ENCODE results near the gene GJB2.
"Not testable (repeated sequence)": the region's sequence is repeated elsewhere in the genome, so short reads cannot be mapped to it uniquely, and the experiment has no call there.

Gene GJB2

GRCh38 chr13:20161275-20161950, 31.3 kb downstream of the GJB2 start:
- DNase-seq, result peak; percentile 73

DNA sequence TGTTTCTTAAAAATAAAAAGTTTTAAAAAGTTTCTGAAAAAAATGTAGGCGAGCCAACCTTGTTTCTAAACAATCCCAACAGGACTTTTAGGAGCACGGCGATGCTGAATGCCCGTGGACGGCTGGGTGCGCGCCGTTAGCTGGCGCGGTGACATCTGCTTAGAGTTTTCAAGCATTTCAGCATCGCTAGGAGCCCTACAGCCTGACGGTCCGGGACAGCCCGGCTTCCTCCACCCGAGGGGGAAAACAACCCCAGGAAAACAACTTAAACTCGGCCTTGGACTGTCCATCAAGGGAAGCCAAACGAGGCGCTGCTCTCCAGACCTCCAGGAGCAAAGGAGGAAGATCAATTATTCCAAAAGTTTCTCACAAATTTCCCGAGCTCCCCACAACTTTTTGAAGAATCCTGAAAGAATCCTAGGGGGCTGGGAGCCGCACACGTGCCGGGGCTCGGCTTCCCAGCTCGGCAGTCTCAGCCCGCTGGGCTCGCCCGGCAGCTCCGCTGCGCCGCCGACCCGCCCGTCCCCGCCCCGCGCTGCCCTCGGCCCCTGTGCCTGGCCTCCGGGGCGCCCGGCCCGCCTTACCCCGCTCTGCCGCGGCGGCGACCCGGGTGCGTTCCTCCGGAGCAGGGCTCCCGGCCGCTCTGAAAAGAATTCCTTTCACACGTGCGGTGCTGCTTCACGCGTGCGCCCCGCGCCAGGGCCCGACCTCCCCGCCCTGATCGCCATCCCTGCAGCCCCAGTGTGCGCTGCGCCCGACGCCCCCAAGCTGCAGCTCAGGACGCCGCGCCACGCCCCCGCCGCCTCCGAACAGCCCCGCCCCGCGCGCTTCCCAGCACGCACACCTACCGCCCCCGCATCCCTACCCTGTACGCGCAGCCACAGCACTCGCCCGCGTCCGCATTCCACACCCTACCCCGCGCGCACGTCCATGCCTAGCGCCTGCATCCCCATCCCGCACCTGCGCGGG, 32.1 kb downstream of the GJB2 start, which contains the start of gene GJA3:
Gene GJA3 (minus strand): TSS at position 747 of the 969 bp plus-strand sequence. CDS start 17,764 bp downstream, outside the sequence.
- peak; percentile 76 for DNase-seq

DNA sequence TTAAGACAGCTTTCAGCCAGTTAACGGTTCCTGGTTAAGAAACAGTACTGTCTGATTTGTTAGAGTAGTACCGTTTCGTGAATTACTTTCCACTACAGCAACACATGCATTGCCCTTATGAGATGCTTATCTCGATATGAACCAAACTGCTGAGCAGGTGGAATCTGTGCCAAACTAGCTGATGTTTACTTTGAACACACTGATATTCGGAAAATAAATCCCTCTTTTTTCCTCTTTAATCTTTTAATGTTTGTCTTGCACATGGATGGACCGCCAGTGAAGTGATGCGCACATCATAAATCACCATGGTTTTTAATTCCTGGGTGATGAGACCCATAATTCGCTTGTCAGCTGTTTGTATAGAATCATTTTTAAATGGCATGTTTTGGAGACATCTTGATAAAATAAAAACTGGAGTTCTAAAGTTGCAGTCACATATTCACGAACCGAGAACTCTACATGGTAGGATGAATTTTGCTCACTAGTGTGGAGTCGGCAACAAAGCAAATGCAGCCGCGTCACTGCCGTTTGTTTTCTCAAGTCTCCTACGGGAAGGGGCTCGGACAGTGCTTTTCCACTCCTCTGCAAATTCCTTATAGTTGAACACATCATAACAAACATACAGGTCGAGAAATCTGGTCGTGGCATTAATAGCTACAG, 33.0 kb downstream of the GJB2 start:
- DNase-seq, result no peak

GRCh38 chr13:20157151-20157796, 35.5 kb downstream of the GJB2 start:
- no peak for DNase-seq

- DNase-seq, result no peak
Measured at GRCh38 chr13:20156702-20157101, 36.0 kb downstream of the GJB2 start.

DNA sequence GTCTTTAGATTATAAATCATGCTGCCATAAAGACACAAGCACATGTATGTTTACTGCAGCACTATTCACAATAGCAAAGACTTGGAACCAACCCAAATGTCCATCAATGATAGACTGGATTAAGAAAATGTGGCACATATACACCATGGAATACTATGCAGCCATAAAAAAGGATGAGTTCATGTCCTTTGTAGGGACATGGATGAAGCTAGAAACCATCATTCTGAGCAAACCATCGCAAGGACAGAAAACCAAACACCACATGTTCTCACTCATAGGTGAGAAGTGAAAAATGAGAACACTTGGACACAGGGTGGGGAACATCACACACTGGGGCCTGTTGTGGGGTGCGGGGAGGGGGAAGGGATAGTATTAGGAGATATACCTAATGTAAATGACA, 39.4 kb downstream of the GJB2 start:
- DNase-seq, result not testable (repeated sequence)

GRCh38 chr13:20151612-20152011, 41.1 kb downstream of the GJB2 start:
- no peak for DNase-seq

- DNase-seq, result no peak
Measured at GRCh38 chr13:20151016-20151415, 41.7 kb downstream of the GJB2 start.

DNA sequence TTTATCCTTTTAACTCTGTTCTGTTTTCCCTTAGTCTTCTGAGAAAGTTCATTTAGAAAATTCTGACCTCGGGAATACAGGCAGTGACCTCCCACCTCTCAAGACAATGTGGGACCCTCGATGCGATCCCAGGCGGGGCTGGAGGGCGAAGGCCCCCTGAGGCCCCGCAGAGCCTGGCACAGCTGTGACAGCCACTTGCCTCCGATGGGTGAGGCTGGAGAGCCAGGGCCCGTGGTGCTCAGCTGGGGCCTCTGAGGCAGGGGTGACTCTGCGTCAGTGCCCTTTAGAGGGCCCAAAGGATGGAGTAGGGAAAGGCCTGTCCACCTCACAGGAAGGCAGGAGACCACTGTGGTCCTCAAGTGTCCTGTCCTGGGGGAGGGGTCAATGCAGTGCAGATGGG, 42.2 kb downstream of the GJB2 start:
- no peak for DNase-seq

DNA sequence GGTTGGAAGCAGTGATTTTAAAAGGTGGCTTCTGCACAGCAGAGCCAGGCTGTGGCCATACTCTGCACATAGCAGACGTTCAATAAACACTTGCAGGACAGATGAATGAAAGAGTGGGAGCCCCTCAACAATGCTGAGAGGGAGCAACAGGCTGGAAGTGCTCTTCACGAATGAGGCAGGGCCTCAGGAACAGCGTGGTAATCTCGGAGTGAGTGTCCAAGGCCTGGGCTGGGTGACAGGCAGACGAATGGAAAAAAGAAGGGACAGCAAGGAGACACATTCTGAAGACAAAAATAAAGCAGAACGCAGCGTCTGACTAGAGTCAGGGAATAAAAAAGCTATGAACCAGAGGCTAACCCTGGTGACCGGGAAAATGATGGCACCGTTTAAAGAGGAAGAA, 43.0 kb downstream of the GJB2 start:
- DNase-seq, result no peak

- no peak for DNase-seq
Measured at GRCh38 chr13:20148501-20149183, 44.1 kb downstream of the GJB2 start.

DNA sequence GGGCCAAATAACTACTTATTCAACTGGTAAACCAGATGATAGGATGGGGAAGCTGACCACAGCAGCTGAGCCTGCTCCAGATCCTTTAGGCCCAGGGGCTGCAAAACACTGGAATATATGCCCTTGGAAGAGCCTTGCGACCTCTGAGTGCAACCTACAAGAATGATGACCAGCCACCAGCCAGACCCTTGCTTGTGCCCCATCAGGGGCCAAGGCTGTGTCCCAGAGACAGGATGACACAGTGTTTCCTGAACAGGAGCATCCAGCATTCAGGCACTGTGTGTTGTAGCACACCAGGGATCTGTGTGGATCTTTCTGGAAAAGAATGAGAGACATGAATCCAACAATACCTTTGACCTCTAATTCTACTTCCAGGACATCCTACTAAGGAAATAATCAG, 46.4 kb downstream of the GJB2 start:
- DNase-seq, result no peak

- no peak for DNase-seq
Measured at GRCh38 chr13:20145521-20145920, 47.2 kb downstream of the GJB2 start.

DNA sequence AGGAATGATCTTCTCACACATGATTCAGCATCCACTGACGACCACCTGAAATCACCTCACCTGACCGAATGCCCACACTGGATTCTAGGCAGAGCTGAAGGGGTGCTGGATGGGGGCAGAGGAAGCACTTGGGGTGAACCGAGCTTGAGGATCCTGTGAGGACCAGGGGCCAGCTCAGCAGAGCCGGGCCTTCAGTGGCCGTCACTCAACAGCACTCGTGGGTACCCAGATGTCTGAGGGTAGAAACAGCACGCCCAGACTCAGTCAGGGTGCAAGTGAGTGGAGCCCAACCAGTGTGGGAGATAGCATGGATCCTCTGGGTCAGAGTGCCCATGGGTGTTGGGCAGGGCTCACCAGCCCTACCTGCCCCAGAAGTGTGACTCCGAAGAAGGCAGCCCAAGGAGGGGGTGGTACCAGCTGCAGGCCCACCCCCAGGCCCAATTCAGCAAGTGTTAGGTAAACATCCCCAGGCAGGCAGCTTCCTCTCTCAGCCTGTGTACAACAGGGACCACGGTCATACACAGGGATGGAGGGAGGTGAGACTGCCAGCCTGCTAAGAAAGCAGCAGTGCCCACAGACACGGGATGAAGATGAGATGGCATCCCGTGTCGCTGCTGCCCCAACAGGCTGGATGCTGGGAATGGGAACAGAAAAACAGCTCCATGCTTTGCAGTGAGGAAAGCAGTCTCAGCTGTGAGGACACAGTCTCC, 48.4 kb downstream of the GJB2 start:
- DNase-seq, result no peak

GRCh38 chr13:20142927-20143480, 49.7 kb downstream of the GJB2 start:
- no peak for DNase-seq

DNA sequence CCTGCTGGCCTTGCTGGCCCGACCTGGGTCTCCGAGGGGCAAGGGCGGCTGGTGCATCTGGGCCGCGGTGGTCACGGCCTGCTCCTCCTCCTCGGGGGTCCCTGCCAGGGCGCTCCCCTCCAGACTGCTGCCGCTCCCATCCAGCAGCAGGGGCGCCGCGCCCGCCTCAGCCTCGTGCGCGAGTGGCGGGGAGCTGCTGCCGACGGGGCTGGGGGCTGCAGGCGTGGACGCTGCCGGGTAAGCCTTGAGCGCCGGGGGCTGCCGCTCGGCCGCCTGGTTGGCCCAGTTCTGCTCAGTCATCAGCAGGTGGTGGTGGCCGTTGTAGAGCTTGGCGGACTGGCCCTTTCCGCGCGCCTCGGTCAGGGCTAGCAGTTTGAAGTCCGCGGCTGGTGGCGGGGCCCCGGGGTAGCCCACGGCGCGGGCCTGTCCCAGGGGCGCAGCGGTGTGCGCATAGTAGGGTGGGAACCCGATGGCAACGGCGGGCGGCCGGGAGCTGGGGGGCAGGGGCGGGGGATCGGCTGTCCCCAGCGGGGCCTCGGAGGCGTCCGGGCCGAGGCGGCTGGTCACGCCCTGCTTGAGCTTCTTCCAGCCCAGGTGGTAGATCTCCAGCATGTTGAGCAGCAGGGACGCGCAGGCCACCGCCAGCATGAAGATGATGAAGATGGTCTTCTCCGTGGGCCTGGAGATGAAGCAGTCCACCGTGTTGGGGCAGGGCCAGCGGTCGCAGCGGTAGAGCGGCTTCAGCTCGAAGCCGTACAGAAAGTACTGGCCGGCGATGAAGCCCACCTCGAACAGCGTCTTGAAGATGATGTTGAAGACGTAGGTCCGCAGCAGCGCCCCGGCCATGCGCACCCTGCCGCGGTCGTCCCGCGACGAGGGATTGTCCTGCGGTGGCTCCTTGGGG, 50.5 kb downstream of the GJB2 start:
- DNase-seq, result no peak

DNA sequence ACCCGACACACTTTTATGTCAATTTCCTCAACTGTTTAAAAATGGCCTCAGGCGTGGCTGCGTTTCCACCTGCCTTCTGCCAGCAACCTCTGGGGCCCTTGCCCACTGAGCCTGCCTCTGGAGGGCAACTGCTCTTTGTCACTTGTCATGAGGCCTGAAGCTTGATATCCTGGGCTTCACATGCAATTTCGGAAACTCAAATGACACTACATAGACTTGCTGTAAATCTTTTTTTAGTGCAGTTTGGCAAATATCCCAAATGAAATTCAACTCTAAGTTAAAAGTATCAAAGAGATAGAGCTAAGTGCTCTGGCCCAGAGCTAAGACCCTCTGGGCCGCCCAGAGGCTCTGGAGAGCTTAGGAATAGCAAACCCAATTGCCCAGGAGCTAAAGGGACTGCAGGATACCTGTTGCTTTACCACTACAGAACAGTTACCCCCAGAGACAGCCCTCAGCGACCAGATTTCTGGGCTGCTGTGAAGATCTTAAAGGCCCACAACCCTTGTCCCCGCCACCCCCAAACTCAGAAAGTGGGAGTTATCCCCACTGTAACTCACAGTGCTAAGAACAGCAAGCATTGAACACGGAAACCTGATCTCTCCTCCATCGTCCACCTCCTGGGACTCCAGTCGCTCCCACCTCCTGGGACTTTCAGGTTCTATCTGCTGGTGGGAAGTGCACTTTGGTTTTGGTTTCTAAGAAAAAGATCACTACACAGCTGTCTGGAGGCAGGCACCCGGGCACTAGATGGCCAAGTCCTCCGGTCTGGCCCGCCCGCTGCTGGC, 51.3 kb downstream of the GJB2 start:
- no peak for DNase-seq

DNA sequence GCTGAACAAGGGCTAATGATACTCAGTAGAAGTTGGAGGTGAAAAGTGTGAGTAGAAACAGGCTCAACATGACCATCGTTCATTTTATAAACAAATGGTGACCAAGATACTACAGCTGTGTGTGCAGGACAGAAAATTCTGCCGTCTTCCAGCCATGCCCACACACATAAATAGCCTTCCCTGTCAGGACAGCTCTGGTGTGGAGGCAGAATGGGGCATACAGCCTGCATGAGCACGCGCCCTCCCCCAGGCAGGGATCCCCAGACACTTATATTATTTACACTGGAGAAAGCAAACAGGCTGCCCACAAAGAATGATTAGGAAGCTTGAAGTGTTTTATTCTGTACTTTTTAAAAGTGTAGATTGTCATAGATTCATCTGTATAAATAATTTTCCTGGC, 52.3 kb downstream of the GJB2 start:
- DNase-seq, result no peak

DNA sequence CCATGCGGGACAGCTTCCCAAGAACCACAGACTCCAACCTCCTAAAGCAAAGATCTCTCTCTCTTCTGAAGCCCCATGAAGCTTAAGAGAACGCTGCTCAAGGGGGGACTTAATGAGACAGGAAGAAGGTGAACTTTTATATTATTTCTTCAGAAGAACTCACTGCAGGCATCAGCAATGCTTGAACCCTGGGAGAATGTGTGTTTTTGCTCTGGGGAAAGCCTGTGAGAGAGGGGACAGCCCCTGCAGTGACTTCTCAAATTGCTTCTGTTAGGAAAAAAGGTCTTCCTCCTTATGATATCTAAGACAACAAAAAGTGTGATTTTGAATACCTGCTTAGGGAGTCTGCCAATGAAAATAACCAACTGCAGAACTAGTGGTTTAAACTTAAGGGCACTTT, 54.9 kb downstream of the GJB2 start:
- no peak for DNase-seq
